HG02885 (cell line): ENCODE results near the gene FHOD3.

Experiments used
- ATAC-seq: cut with Tn5 transposase; IDR thresholded peaks from one replicate; pipeline ENCODE4 v1.9.1; 2021; ENCODE audit warnings: mild to moderate bottlenecking; ENCODE audit not compliant: unreplicated experiment, poor library complexity

FHOD3 gene

DNA sequence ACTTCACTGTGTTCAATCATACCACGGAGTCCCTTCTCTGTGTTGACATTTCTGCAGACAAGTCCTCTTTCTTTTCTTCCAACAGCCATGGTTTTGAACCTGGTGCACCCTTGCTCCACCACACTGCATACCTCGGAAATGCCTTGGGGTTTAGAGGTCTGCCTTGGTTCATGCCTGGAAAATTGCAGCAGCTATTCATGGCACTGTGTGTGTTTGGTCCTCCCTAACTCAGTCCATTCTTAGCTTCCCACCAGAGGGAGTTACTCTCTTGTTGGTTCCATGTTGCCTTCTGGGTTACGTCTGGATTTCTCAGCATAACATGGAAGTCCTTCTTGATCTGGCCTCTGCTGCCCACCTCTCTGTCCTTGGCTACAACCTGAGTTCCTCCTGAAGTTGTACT lies 206.0 kb downstream of the FHOD3 start:
- ATAC-seq: no peak

DNA sequence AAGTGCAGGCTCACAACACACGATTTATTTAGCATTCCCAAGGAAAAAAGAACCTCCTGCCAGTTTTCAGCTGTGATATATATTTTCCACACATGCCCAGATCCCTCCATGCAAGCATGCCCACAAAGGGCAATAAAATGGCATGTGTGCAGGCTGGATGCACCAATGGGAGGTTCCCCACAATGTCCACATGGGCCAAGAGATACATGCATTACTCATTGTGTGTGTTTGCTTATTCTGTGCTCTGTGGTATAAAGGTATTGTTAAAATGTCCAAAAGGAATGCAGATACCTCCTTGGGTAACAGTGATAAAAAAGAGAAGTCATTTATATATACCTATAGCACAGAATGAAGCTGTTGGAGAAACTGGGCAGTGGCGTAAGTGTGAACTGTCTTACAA lies 207.4 kb downstream of the FHOD3 start:
- no peak for ATAC-seq

DNA sequence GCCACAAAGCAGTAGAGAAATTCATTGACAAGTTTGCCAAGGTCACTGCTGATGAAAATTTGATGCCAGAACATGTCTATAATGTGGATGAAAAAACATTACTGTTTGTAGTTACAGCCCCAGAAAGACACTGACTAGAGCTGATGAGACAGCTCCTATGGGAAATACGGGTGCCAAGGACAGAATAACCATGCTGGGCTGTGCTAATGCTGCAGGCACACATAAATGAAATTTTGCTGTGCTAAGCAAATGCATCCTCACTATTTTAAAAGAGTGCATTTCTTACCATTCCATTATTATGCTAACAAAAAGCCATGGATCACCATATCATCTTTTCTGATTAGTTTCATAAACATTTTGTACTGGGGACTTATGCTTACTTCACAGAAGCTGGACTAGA lies 208.2 kb downstream of the FHOD3 start:
- ATAC-seq: no peak

DNA sequence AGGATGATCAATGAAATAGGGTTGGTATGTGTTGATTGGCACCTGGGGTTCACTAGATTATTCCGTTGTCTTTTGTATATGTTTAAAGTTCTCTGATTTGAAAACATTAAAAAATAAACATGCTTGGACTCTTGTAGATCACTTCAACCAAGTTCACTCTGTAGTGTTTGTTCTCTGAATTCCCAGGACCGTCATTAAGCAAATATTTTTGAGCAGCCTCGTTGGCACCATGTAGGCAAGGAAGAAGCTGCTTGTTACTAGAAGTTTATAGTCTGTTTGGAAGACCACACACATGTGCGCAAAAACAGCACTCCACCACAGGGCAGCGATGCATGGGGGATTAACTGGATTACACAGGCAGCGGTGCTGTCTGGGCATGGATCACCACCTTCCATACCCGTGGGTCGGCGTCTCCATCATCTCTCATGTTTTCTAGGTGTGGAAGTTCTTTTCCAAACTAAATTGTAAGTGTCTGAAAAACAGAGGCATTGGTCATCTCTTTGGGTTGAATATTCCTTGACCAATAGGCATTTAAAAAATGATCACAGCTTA lies 212.2 kb downstream of the FHOD3 start:
- no peak for ATAC-seq

DNA sequence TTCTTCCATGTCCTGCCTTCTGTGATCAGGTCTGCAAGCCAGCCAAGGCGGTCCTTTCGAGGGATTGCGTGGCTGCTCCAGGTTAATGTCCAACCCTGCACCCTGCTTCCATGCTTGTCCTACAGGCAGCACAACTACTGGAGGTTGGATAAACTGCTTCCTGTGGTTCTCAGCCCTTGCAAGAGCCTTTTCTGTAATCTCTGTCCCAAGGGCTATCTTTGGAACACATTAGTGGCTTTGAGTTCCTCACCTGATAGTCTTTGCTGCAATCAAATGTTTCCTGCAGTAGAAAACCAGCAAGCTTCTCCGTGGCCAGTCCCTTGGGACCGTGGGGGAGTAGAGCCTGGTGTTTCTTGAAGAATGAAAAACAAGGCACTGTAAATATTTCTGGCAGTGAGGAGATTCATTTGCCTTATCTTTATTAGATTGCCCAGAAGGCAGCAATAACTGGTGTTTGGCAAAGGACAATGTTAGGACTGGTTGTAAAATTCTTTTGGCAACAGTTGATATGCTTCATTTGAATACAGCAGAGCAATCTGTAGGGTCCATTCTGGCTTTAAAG lies 214.4 kb downstream of the FHOD3 start:
- no peak for ATAC-seq

GRCh38 chr18:36513556-36513955 lies 216.0 kb downstream of the FHOD3 start:
- ATAC-seq: no peak

GRCh38 chr18:36514778-36515177 lies 217.3 kb downstream of the FHOD3 start:
- no peak for ATAC-seq

DNA sequence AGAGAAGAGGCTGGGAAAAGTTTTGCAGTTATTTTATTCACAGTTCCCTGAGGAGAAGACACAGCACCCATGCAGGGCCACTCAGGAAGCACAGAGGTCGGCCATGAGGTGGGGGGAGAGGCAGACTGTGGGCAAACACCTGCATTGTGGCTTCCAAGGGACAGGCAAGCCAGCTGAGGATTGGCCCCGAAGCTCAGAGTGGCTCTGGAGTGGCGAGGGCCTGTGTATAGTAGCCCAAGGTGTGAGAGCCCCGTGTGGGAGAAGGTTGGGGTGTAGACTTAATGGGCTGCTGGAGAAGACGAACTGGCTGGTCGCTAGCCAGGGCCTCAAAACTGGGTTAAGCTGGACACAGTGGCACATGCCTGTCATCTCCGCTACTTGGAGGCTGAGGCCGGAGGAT lies 218.7 kb downstream of the FHOD3 start:
- ATAC-seq: no peak

DNA sequence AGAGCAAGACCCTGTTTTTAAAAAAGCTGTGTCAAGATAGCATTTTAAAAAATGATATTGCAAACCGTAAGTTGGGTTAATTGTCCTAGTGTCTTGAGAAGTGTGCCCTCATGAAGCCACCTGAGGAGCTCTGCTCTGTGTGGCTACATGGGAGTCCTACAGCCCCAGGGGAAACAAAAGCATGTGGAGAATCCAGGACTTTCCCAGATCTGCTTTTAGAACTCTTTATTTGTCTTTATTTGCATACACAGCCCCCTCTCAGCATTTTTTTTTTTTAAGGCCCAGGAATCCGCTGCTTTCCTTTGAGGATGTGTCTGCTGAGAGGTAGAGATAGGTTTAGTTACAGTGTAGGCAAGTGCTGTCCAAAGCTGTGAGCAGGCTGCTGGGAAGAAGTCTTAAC lies 219.2 kb downstream of the FHOD3 start:
- no peak for ATAC-seq

- ATAC-seq: peak; percentile 11
Measured at GRCh38 chr18:36518839-36519238, 221.3 kb downstream of the FHOD3 start.

GRCh38 chr18:36519358-36519757 lies 221.8 kb downstream of the FHOD3 start:
- peak; percentile 61 for ATAC-seq

GRCh38 chr18:36522509-36522908 lies 225.0 kb downstream of the FHOD3 start:
- ATAC-seq: no peak

DNA sequence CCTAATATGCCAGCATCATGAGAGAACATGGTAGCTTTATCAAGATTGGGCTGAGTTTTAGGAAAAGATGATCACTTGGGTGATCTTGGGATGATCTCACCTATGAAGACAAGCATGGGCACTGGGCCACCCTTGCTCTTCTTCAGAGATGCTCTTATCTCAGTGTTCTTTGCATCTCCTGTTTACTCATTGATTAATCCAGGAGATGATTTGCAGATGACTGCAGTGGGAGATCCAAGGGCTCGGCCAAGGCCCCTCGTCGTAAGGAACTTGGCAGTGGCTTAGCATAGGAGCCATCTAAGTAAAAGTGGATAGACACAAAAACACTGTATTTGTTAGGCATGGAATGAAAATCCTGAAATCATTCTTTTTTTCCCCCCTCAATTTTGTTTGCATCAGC lies 228.4 kb downstream of the FHOD3 start:
- no peak for ATAC-seq

- no peak for ATAC-seq
Measured at GRCh38 chr18:36526611-36527010, 229.1 kb downstream of the FHOD3 start.

DNA sequence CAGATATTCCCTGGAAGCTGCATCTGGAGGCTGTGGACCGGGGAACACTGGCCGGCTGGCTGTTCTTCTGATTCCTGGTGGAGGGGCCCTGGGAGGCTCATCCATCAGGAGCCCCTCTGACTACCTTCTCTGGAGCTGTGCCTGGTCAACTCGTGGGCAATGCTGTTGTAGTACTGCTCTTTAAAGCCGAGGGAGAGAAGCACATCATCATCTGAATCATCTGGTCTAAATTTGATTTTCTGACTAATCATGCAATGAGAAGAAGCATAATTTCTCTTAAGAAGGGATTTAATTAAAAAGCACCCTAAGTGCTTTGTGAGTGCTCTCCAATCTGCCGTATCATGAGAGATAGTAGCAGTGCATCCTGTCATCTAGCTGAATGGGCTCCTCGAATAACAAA lies 229.5 kb downstream of the FHOD3 start:
- no peak for ATAC-seq

GRCh38 chr18:36527740-36528455 lies 230.4 kb downstream of the FHOD3 start:
- no peak for ATAC-seq

DNA sequence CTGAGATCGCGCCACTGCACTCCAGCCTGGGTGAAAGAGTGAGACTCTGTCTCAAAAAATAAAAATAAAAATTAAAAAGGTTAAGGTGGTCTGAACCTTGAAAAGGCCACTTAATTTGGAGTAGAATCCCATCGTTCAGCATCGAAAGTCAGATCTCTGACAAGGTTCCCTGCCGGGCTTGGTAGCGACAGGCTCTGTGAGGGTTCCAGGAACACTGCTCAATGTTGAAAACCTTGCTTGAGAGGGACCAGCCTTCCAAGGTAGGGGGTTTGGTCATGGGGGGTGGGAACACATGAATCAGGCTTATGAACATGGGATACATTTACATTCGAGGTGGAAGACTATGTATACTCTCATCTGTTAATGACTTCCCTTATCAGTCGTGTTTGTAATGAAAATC lies 232.2 kb downstream of the FHOD3 start:
- ATAC-seq: no peak

- no peak for ATAC-seq
Measured at GRCh38 chr18:36530676-36531405, 233.3 kb downstream of the FHOD3 start.

- no peak for ATAC-seq
Measured at GRCh38 chr18:36531636-36532035, 234.1 kb downstream of the FHOD3 start.

DNA sequence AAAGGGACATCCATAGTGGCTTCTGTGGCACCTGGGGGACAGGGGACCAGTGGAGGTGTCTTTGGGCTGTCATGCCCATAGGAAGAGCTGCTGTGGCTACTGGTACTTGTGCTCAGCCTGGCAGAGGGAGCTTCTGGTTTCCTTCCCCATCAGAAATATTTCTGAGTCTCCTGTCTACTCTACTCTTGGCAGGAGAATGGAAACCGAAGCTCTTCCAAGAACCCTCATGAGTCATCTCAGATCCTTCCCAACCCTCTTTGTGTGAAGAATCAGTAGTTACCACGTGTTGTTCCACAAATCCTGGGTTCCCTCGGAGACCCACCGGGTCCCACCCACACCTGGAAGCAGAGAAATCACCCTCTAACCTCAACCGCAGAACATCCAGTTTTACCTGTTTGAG lies 234.9 kb downstream of the FHOD3 start:
- ATAC-seq: no peak

DNA sequence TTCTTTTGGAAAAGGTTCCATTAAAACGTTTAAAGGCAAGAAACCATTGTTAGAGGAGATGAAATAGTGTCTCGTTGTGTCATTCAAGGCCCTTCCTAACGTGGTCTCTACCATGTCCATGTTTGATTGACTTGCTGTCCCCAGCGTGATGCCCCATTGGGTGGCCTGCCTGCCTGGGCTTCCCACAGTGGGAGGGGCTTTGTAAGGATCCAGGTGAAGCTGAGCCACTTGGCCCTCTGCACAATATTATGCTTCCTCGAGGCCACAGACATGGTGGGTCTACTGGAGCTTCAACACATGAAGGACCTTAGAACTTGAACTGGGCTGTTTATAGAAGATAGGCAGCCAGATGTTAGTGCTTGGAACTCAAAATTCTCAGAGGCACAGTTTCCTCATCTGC lies 235.3 kb downstream of the FHOD3 start:
- no peak for ATAC-seq
